Measurements from ENCODE around the gene GIGYF1. TPM values are rescaled to one million over a fixed set of nuclear protein-coding genes. Genes with fewer than 3 reads are reported as not detected.

Gene GIGYF1
- total and polyA plus RNA-seq, 4 donors = 6.6 to 51.6 (median 42.1) TPM

GRCh38 chr7:100685049-100685605 lies 8.9 kb downstream of the GIGYF1 start:
- H3K27me3 ChIP-seq (ENCODE audit: control insufficient read depth in 1 of 2, insufficient read depth in 2 of 2, low read length in 1 of 2) = no peaks in the 10 kb centered on the region
- 87 to 90% methylated on average over 16 to 18 of the region's 18 CpGs for WGBS, 2 donors
- peaks cover 2 to 8% of the 10 kb centered on the region in 2 donors for H3K36me3 ChIP-seq (ENCODE audit: control insufficient read depth in 1 of 2, insufficient read depth in 2 of 2, low read length in 1 of 2)
- intact Hi-C loops (cut with DNase I) = loop anchor here in 1 of 2 donors (5.0 kb wide), 1 partner anchor 98 kb away; the partner anchor contains the start of genes FBXO24 and LRCH4
- no peaks in the 10 kb centered on the region for H3K9me3 ChIP-seq (ENCODE audit: control insufficient read depth, low read length)
- ATAC-seq (ENCODE audit: low FRiP score) (no peak), DNase-seq (no peak)
- H3K27ac ChIP-seq (ENCODE audit: low read depth in 1 of 2, low read length in 2 of 2) = no peak overlapping the region
- no peak overlapping the region for H3K4me3 ChIP-seq (ENCODE audit: low read length in 2 of 2)
- no peaks in the 10 kb centered on the region for H3K4me1 ChIP-seq (ENCODE audit: control insufficient read depth in 1 of 2, insufficient read depth in 2 of 2, low read length in 2 of 2)

GRCh38 chr7:100684534-100685042 lies 9.5 kb downstream of the GIGYF1 start:
- H3K4me3 ChIP-seq (ENCODE audit: low read length in 2 of 2) = no peak overlapping the region
- intact Hi-C loops (cut with DNase I) = loop anchor here in 1 of 2 donors (5.0 kb wide), 1 partner anchor 97 kb away; the partner anchor contains the start of genes FBXO24 and LRCH4
- no peak for ATAC-seq (ENCODE audit: low FRiP score)
- no peak for DNase-seq
- H3K9me3 ChIP-seq (ENCODE audit: control insufficient read depth, low read length) = no peaks in the 10 kb centered on the region
- H3K27ac ChIP-seq (ENCODE audit: low read depth in 1 of 2, low read length in 2 of 2) = no peak overlapping the region
- no peaks in the 10 kb centered on the region for H3K4me1 ChIP-seq (ENCODE audit: control insufficient read depth in 1 of 2, insufficient read depth in 2 of 2, low read length in 2 of 2)
- WGBS, 2 donors = 91% methylated on average over 16 of the region's 16 CpGs
- H3K27me3 ChIP-seq (ENCODE audit: control insufficient read depth in 1 of 2, insufficient read depth in 2 of 2, low read length in 1 of 2) = no peaks in the 10 kb centered on the region
- H3K36me3 ChIP-seq (ENCODE audit: control insufficient read depth in 1 of 2, insufficient read depth in 2 of 2, low read length in 1 of 2) = peaks cover 2 to 8% of the 10 kb centered on the region in 2 donors

DNA sequence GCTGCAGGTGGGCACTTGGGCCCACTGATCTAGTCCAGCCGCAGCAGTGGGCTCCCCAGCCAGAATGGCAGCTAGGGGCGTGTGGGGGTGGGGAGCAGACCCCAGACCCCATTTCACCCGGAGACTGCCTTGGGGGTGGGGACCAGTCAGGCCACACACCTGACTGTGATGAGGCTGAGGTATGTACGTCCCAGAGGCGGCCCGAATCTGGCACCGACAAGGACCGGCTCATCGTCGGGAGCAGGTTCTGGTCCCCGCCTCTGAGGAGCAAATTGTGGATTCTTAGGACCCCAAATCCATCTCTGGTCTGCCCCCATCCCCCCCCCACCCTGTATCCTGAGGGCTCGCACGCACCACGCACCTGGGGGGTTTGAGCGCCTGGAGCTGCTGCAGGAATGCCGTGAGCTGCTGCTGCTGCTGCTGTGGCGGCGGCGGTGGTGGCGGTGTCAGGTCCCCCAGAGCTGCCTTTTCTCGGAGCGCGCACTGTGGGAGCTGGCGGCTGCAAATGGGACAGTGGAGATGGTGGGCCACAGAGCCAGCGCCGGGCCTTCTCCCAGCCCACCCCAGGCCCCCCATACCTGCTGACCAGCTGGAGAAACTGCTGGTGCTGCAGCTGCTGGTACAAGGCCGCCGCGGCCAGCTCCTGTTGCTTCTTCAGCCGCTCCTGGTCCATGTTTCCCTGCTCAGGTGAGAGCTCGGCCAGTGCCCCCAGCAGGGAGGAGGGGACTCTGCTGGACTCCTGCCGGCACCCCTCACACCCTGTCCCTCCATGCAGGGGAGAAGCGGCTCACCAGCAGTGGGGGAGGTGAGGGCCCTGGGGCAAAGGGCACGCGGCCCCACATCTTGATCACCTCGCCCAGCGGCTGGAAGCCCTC lies 10.2 kb downstream of the GIGYF1 start:
- Histone ChIP-seq H3K36me3 (ENCODE audit: control insufficient read depth in 1 of 2, insufficient read depth in 2 of 2, low read length in 1 of 2) (peaks cover 2 to 8% of the 10 kb centered on the region in 2 donors), H3K27ac (ENCODE audit: low read depth in 1 of 2, low read length in 2 of 2) (no peak overlapping the region), H3K9me3 (ENCODE audit: control insufficient read depth, low read length) (no peaks in the 10 kb centered on the region), H3K4me1 (ENCODE audit: control insufficient read depth in 1 of 2, insufficient read depth in 2 of 2, low read length in 2 of 2) (no peaks in the 10 kb centered on the region), H3K27me3 (ENCODE audit: control insufficient read depth in 1 of 2, insufficient read depth in 2 of 2, low read length in 1 of 2) (no peaks in the 10 kb centered on the region), H3K4me3 (ENCODE audit: low read length in 2 of 2) (no peak overlapping the region)
- intact Hi-C loops (cut with DNase I) = no loop called here
- DNase-seq = no peak
- WGBS, 2 donors = 90 to 92% methylated on average over 33 to 37 of the region's 37 CpGs
- no peak for ATAC-seq (ENCODE audit: low FRiP score)

DNA sequence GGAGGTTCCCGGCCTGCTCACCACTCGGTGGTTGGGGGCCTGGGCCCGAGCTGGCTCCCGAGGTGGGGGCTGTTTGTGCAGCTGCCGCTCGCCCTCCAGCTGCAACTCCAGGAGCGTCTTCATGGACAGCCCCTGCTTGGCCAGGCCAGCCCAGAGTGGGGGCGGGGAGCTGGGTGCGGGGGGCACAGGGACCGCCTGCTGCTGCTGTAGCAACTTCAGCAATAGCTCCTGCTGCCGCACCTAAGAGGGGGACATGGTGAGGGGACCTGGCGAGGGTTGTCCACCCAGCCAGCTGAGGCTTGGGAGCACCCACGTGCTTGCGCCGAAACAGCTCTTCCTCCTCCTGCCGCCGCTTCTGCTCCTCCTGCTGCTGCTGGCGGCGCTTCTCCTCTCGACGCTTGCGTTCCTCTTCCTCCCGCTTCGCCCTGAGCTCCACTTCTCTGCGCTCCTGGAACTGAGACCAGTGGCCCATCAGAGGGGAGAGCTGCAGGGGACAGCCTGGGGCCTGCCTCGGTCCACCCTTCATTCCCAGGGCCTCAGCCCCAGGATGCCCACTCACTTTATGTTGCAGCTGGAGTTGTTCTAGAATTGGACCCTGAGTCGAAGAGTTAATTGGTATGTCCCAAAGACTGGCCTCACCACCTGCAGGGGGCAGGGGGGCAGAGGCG lies 10.9 kb downstream of the GIGYF1 start:
- no peaks in the 10 kb centered on the region for H3K27me3 ChIP-seq (ENCODE audit: control insufficient read depth in 1 of 2, insufficient read depth in 2 of 2, low read length in 1 of 2)
- peaks cover 2 to 10% of the 10 kb centered on the region in 2 donors for H3K36me3 ChIP-seq (ENCODE audit: control insufficient read depth in 1 of 2, insufficient read depth in 2 of 2, low read length in 1 of 2)
- no peak overlapping the region for H3K4me3 ChIP-seq (ENCODE audit: low read length in 2 of 2)
- 80 to 82% methylated on average over 24 to 28 of the region's 28 CpGs for WGBS, 2 donors
- no peak for DNase-seq
- H3K4me1 ChIP-seq (ENCODE audit: control insufficient read depth in 1 of 2, insufficient read depth in 2 of 2, low read length in 2 of 2) = no peaks in the 10 kb centered on the region
- intact Hi-C loops (cut with DNase I) = no loop called here
- H3K27ac ChIP-seq (ENCODE audit: low read depth in 1 of 2, low read length in 2 of 2) = no peak overlapping the region
- ATAC-seq (ENCODE audit: low FRiP score) = no peak
- no peaks in the 10 kb centered on the region for H3K9me3 ChIP-seq (ENCODE audit: control insufficient read depth, low read length)

DNA sequence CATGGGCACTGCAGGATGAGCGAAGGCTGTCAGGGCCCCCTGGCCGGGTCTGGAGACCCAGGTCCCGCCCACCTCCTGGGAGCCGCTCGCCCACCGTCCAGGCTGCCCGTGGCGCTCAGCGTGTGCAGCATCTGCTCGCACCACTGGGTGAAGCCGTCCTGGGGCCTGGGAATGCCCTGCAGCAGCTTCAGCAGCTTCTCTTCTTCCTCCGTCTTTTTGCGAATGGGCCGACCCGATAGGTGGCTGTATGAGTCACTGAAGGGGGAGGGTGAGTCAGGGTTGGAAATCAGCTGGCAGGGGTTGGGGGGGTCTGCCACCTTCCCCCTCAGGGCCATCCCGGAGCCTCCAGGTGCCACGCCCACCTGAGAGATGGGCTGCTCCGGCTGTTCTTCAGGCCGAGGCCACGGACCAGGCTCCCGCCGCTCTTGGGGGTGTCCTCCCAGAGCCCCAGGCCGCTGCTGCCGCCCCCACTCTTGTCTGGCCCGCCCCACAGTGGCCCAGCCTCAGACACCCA lies 11.8 kb downstream of the GIGYF1 start:
- Histone ChIP-seq H3K36me3 (ENCODE audit: control insufficient read depth in 1 of 2, insufficient read depth in 2 of 2, low read length in 1 of 2) (peaks cover 2 to 10% of the 10 kb centered on the region in 2 donors), H3K27ac (ENCODE audit: low read depth in 1 of 2, low read length in 2 of 2) (no peak overlapping the region), H3K27me3 (ENCODE audit: control insufficient read depth in 1 of 2, insufficient read depth in 2 of 2, low read length in 1 of 2) (no peaks in the 10 kb centered on the region), H3K4me3 (ENCODE audit: low read length in 2 of 2) (no peak overlapping the region), H3K4me1 (ENCODE audit: control insufficient read depth in 1 of 2, insufficient read depth in 2 of 2, low read length in 2 of 2) (no peaks in the 10 kb centered on the region), H3K9me3 (ENCODE audit: control insufficient read depth, low read length) (no peaks in the 10 kb centered on the region)
- no peak for DNase-seq
- ATAC-seq (ENCODE audit: low FRiP score) = no peak
- 74 to 75% methylated on average over 25 of the region's 25 CpGs for WGBS, 2 donors
- intact Hi-C loops (cut with DNase I) = no loop called here

DNA sequence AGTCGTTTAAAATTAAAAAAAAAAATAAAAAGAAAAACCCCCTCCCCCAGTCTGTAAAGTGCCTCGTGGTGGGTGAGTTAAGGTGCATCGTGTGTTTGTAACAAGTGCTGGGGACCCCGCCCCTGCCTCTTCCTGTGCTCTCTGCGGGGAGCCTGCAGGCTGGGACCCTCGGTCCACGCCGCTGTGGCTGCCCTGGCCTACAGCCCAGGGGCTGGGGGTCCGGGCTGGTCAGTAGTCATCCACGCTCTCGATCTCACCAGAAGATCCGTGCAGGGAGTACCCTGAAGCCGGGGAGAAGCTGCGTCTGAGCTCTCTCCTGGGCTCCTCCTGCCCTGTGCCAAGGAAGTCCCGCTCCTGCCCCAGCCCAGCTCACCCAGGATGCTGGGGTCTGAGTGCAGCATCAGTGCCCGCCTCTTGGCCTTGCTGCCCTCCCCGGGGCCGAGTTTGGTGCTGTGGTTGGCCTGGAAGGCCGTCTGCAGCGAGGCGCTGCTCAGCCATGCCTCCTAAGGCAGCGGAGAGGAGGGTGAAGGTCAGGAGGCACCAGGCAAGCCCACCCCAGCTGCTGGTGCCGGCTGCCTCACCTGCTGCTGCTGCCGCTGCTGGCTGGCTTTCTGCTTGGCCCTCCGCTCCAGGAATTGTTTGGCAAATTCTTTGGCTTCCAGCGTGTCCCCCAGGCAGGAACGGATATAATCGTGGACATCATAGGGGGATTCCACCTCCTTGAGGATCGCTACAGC lies 12.4 kb downstream of the GIGYF1 start:
- H3K27me3 ChIP-seq (ENCODE audit: control insufficient read depth in 1 of 2, insufficient read depth in 2 of 2, low read length in 1 of 2) = no peaks in the 10 kb centered on the region
- no peak overlapping the region for H3K27ac ChIP-seq (ENCODE audit: low read depth in 1 of 2, low read length in 2 of 2)
- H3K36me3 ChIP-seq (ENCODE audit: control insufficient read depth in 1 of 2, insufficient read depth in 2 of 2, low read length in 1 of 2) = peaks cover 0 to 13% of the 10 kb centered on the region in 2 donors
- WGBS, 2 donors = 76% methylated on average over 29 of the region's 29 CpGs
- H3K4me3 ChIP-seq (ENCODE audit: low read length in 2 of 2) = no peak overlapping the region
- no peaks in the 10 kb centered on the region for H3K9me3 ChIP-seq (ENCODE audit: control insufficient read depth, low read length)
- H3K4me1 ChIP-seq (ENCODE audit: control insufficient read depth in 1 of 2, insufficient read depth in 2 of 2, low read length in 2 of 2) = no peaks in the 10 kb centered on the region
- ATAC-seq (ENCODE audit: low FRiP score) = no peak
- intact Hi-C loops (cut with DNase I) = no loop called here
- DNase-seq = no peak

DNA sequence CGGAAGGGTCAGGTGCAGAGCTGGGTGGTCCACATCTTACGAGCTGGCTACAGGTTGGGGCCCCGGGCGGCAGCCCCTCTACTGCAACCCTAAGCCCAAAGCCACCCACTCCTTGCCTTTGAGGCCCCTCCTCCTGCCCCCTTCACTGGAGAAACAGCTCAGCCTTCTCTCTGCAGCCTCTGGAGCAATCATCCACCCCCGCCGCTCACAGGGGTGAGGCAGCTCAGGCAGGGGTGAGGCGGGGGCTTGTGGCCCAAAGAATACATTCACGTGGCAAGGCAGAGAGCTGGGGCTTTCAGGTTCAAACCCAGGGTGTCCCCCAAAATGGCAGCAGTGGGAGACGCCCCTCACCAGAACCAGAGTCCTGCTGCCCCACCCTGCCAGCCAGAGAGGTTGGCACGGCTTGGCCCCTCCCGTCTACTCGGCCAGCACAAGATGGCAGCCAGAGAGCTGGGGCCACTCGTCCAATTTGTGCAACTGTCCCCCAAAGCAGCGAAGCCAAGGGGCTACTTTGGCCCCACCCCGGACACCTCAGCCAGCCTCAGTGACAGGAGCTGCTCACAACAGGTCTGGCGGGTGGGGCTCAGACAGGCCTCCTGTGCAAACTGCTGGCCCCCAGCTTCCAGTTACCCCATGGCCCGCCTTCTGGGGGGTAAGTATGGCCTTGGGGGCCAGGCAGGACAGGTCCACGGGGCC lies 13.3 kb downstream of the GIGYF1 start:
- H3K4me3 ChIP-seq (ENCODE audit: low read length in 2 of 2) = no peak overlapping the region
- 79% methylated on average over 17 to 18 of the region's 18 CpGs for WGBS, 2 donors
- peak in 1 of 2 donors; percentile 56 for DNase-seq
- no peaks in the 10 kb centered on the region for H3K9me3 ChIP-seq (ENCODE audit: control insufficient read depth, low read length)
- H3K27me3 ChIP-seq (ENCODE audit: control insufficient read depth in 1 of 2, insufficient read depth in 2 of 2, low read length in 1 of 2) = no peaks in the 10 kb centered on the region
- intact Hi-C loops (cut with DNase I) = no loop called here
- no peak overlapping the region for H3K27ac ChIP-seq (ENCODE audit: low read depth in 1 of 2, low read length in 2 of 2)
- H3K4me1 ChIP-seq (ENCODE audit: control insufficient read depth in 1 of 2, insufficient read depth in 2 of 2, low read length in 2 of 2) = no peaks in the 10 kb centered on the region
- peaks cover 0 to 13% of the 10 kb centered on the region in 2 donors for H3K36me3 ChIP-seq (ENCODE audit: control insufficient read depth in 1 of 2, insufficient read depth in 2 of 2, low read length in 1 of 2)
- no peak for ATAC-seq (ENCODE audit: low FRiP score)
